ENCODE data around the gene OVAAL. TPM values are rescaled to one million over a fixed set of nuclear protein-coding genes. Genes with fewer than 3 reads are reported as not detected.

Gene OVAAL
- total RNA-seq, 6 experiments from 2014 or later: not detected

DNA sequence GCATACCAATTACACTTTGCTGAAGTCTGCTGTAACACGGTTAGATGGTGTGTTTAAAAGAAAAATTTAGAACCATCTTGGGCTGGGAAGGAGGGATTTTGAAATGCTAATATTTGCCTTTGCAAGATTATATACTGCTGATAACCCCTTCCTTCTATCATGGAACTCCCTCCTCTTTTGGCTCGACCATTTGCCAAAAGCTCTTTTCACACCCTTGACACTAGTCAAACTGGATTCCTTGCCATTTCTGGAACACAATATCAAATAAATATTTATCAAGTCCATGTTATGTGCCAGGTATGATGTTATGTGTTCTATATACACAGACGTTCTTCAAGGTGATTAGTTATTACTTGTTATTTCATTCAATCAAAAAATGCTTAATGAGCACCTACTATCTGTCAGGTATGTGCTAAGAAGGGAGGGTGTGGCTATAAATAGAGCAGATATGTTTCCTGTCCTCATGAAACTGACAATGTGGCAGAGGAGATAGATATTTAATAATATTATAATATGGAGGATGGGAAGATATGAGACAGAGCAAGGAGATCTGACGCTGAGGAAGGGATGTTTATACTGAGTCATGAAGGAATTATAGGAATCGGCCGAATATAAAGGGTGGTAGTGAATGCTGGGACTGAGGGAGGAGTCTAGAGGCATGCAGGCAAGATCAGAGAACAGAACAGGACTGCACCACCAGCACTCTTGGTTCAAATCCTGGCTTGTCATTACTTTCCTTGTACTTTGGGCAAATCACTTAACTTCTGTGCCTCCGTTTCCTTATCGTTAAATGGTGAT, 56.9 kb downstream of the OVAAL start:
- H3K27me3 Mint-ChIP-seq (ENCODE audit: insufficient read depth): no peaks in the 10 kb centered on the region
- DNase-seq: no peak
- peaks cover 17% of the 10 kb centered on the region for H3K4me1 Mint-ChIP-seq (ENCODE audit: low read depth)
- no peak overlapping the region for H3K27ac Mint-ChIP-seq
- H3K9me3 Mint-ChIP-seq: no peaks in the 10 kb centered on the region
- H3K36me3 Mint-ChIP-seq (ENCODE audit: low read depth): no peaks in the 10 kb centered on the region
- TF ChIP-seq, protein P1, sequence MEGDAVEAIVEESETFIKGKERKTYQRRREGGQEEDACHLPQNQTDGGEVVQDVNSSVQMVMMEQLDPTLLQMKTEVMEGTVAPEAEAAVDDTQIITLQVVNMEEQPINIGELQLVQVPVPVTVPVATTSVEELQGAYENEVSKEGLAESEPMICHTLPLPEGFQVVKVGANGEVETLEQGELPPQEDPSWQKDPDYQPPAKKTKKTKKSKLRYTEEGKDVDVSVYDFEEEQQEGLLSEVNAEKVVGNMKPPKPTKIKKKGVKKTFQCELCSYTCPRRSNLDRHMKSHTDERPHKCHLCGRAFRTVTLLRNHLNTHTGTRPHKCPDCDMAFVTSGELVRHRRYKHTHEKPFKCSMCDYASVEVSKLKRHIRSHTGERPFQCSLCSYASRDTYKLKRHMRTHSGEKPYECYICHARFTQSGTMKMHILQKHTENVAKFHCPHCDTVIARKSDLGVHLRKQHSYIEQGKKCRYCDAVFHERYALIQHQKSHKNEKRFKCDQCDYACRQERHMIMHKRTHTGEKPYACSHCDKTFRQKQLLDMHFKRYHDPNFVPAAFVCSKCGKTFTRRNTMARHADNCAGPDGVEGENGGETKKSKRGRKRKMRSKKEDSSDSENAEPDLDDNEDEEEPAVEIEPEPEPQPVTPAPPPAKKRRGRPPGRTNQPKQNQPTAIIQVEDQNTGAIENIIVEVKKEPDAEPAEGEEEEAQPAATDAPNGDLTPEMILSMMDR (IDR thresholded peaks at IDR 0.05): no peak
- no peak overlapping the region for H3K4me3 Mint-ChIP-seq

Other genes starting within 250 kb of the OVAAL start
- 10 to 100 TPM; 21.1 to 29.5 (median 27.0) TPM for gene ACBD6, start 56.4 kb upstream of the OVAAL start, total RNA-seq (2021; fragmentation: NEBNext Ultra II Directional; extraction: Animal tissue kit (Norgen Biotek cat#: 25700))
- gene XPR1, start 73.1 kb downstream of the OVAAL start, total RNA-seq (2021; fragmentation: NEBNext Ultra II Directional; extraction: Animal tissue kit (Norgen Biotek cat#: 25700)): 10 to 100 TPM; 25.0 to 44.7 (median 34.0) TPM

Measured in HFFc6 (cell line).